Stomach (tissue), 9 donors: ENCODE data around the gene GOSR2. TPM values are rescaled to one million over a fixed set of nuclear protein-coding genes. Genes with fewer than 3 reads are reported as not detected.

Source experiments
- DNase-seq, 2 donors: peaks; one replicate each; pipeline versions ENCODE4 v3.0.0 to v3.0.0-alpha.2; 2013 to 2019
- H3K27ac ChIP-seq, 5 donors: fragments of 200-600 bp in 4 of 5; sonication (generic) in 4 of 5; one replicate each; pipeline ENCODE4 v1.5.1; 2013 to 2019; ENCODE audit warnings: mild to moderate bottlenecking in 1 of 5, moderate library complexity in 1 of 5
- H3K27me3 ChIP-seq, 3 donors: fragments of 200-600 bp; sonication (generic); one replicate each; pipeline ENCODE4 v1.5.1; 2017 to 2019; ENCODE audit warnings: mixed run types in 1 of 3
- H3K36me3 ChIP-seq, 4 donors: fragments of 200-600 bp; sonication (generic); 1 replicate in 3 of 4; 2 replicates in 1 of 4; pipeline ENCODE4 v1.5.1; 2016 to 2019
- H3K4me1 ChIP-seq, 4 donors: fragments of 200-600 bp; sonication (generic); one replicate each; pipeline ENCODE4 v1.5.1; 2016 to 2019
- H3K4me3 ChIP-seq, 4 donors: fragments of 200-600 bp; sonication (generic) in 3 of 4; one replicate each; pipeline ENCODE4 v1.5.1; 2016 to 2019; ENCODE audit warnings: mild to moderate bottlenecking in 1 of 4
- H3K9me3 ChIP-seq, 4 donors: fragments of 200-600 bp; sonication (generic); one replicate each; pipeline ENCODE4 v1.5.1; 2016 to 2019
- EP300 ChIP-seq: sonication (generic); formaldehyde crosslinking; IDR thresholded peaks from one replicate; pipeline ENCODE4 v1.6.1; 2017; ENCODE audit warnings: antibody characterized with exemption
- POLR2A ChIP-seq, 4 donors: fragments of 450-650 bp; IDR thresholded peaks; one replicate each; pipeline ENCODE4 v1.6.1; 2016; ENCODE audit warnings: antibody characterized with exemption in 4 of 4, control low read depth in 2 of 4, mild to moderate bottlenecking in 1 of 4, moderate library complexity in 1 of 4
- POLR2AphosphoS5 ChIP-seq, 3 donors: sonication (generic); formaldehyde crosslinking; IDR thresholded peaks; one replicate each; pipeline ENCODE4 v1.6.1; 2016; ENCODE audit warnings: antibody characterized with exemption in 3 of 3
- WGBS, 5 donors: extraction: QIAGEN DNeasy Blood & Tissue Kit in 3 of 5; methylation state at CpG; one replicate each; pipeline versions ENCODE4 v1.1.5 to v1.1.7; 2013 to 2018; 5-methylcytosine and 5-hydroxymethylcytosine counted together
- intact Hi-C: fragments of 100-400 bp; cut with DNase I; formaldehyde crosslinking; loops from one replicate; pipeline ENCODE4 v1.15.1; 2023; ENCODE audit warnings: low total_unique reads
- polyA plus RNA-seq, 3 donors: library from polyadenylated mRNA; stranded (reverse); fragments of 200-250 nt; gene quantifications; one replicate each; pipeline ENCODE4 v1.2.3, GENCODE V29; 2013
- total RNA-seq, 5 donors: library from RNA; depleted of rRNA; stranded (reverse); fragments of >200 nt; gene quantifications; one replicate each; pipeline versions ENCODE4 v1.1.0 to v1.2.3, GENCODE V29; 2014 to 2016
- TF ChIP-seq, protein P1 (sequence below), 7 experiments: fragments of 450-650 bp in 4 of 7; fragments of 200-600 bp in 3 of 7; sonication (generic) in 3 of 7; IDR thresholded peaks; one replicate each; pipeline ENCODE4 v1.5.1; 2016 to 2019; ENCODE audit warnings: antibody characterized with exemption in 7 of 7, control low read depth in 2 of 7, mild to moderate bottlenecking in 1 of 7
- donor health status: healthy with polysubstance abuse.
- donor health status: Bipolar disorder and iron deficiency.
- donor health status: healthy.

GOSR2 gene
- total and polyA plus RNA-seq, 8 donors: 15.3 to 84.0 (median 31.9) TPM

DNA sequence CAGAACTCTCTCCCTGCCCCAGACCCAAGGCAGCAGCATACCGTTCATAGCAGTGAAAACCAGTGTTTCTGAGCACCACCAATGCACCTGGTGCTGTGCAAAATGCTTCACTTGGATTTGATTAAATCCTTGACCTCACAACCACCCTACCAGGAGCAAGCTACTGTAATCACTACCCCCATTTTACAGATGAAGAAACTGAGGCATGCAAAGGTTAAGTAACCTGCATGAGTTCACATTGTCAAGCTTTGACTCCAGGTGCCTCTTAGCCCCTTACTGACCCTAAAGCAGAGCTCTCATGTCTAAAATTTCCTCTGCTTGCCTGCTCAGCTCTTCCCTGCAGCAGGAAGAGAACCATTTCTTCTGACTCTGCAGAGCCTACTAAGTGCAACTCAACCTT, 34.2 kb upstream of the GOSR2 start:
- H3K36me3 ChIP-seq: no peaks in the 10 kb centered on the region
- no peak for TF ChIP-seq POLR2A (IDR thresholded peaks at IDR 0.05)
- no peak for TF ChIP-seq POLR2AphosphoS5 (IDR thresholded peaks at IDR 0.05)
- TF ChIP-seq, protein P1, sequence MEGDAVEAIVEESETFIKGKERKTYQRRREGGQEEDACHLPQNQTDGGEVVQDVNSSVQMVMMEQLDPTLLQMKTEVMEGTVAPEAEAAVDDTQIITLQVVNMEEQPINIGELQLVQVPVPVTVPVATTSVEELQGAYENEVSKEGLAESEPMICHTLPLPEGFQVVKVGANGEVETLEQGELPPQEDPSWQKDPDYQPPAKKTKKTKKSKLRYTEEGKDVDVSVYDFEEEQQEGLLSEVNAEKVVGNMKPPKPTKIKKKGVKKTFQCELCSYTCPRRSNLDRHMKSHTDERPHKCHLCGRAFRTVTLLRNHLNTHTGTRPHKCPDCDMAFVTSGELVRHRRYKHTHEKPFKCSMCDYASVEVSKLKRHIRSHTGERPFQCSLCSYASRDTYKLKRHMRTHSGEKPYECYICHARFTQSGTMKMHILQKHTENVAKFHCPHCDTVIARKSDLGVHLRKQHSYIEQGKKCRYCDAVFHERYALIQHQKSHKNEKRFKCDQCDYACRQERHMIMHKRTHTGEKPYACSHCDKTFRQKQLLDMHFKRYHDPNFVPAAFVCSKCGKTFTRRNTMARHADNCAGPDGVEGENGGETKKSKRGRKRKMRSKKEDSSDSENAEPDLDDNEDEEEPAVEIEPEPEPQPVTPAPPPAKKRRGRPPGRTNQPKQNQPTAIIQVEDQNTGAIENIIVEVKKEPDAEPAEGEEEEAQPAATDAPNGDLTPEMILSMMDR (IDR thresholded peaks at IDR 0.05): no peak
- WGBS, 5 donors: 48 to 100% (median 73%) methylated on average over 1 of the region's 1 CpG
- no peaks in the 10 kb centered on the region for H3K9me3 ChIP-seq
- no peak overlapping the region for H3K4me3 ChIP-seq
- peaks cover 0 to 80% (median 12%) of the 10 kb centered on the region in 3 donors for H3K27me3 ChIP-seq
- H3K27ac ChIP-seq: no peak overlapping the region
- intact Hi-C loops: no loop called here
- H3K4me1 ChIP-seq: no peaks in the 10 kb centered on the region
- DNase-seq: no peak

GRCh38 chr17:46889519-46889918, 33.4 kb upstream of the GOSR2 start:
- H3K9me3 ChIP-seq: no peaks in the 10 kb centered on the region
- H3K4me1 ChIP-seq: no peaks in the 10 kb centered on the region
- peaks cover 0 to 80% (median 14%) of the 10 kb centered on the region in 3 donors for H3K27me3 ChIP-seq
- no peak for DNase-seq
- whole genome bisulfite sequencing, 5 donors: 67 to 78% (median 71%) methylated on average over 4 of the region's 4 CpGs
- no peak overlapping the region for H3K4me3 ChIP-seq
- H3K27ac ChIP-seq: no peak overlapping the region
- intact Hi-C loops: no loop called here
- TF ChIP-seq POLR2A (IDR thresholded peaks at IDR 0.05) (no peak), POLR2AphosphoS5 (IDR thresholded peaks at IDR 0.05) (no peak), EP300 (no peak)
- TF ChIP-seq, protein P1 (IDR thresholded peaks at IDR 0.05): no peak
- H3K36me3 ChIP-seq: no peaks in the 10 kb centered on the region

DNA sequence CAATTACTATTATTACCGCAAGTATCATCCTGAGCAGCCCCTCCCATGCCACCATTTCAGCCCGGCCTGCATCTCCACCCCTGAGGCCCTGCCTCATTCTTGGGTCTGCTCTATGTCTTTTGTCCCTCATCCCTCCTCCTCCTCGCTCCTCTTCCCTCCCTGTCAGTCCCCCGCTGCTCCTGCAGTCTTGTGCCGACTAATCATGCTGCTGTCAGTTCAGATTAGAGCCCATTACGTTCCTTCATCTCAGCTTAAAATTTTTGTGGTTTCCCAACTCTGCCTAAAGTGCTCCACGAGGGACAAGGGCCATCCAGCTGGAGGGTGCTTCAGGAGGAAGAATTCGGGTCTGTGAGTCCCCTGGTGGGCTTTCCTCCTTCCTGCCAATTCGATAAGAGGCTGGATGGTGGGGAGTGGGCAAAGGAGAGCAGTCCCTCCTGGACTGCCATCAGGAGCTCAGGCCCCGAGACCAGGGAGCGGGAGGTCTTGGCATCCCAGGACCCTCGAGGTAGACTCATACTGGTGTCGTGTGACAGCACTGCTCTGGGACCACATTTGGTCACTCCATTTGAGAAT, 32.9 kb upstream of the GOSR2 start:
- H3K9me3 ChIP-seq: no peaks in the 10 kb centered on the region
- peaks cover 0 to 80% (median 20%) of the 10 kb centered on the region in 3 donors for H3K27me3 ChIP-seq
- no peak for DNase-seq
- no peaks in the 10 kb centered on the region for H3K4me1 ChIP-seq
- intact Hi-C loops: no loop called here
- no peak overlapping the region for H3K27ac ChIP-seq
- H3K36me3 ChIP-seq: no peaks in the 10 kb centered on the region
- 37 to 56% (median 49%) methylated on average over 9 to 13 of the region's 13 CpGs for WGBS, 5 donors
- H3K4me3 ChIP-seq: no peak overlapping the region
- TF ChIP-seq EP300 (no peak), POLR2A (IDR thresholded peaks at IDR 0.05) (no peak), POLR2AphosphoS5 (IDR thresholded peaks at IDR 0.05) (no peak)
- TF ChIP-seq, protein P1 (IDR thresholded peaks at IDR 0.05): no peak

DNA sequence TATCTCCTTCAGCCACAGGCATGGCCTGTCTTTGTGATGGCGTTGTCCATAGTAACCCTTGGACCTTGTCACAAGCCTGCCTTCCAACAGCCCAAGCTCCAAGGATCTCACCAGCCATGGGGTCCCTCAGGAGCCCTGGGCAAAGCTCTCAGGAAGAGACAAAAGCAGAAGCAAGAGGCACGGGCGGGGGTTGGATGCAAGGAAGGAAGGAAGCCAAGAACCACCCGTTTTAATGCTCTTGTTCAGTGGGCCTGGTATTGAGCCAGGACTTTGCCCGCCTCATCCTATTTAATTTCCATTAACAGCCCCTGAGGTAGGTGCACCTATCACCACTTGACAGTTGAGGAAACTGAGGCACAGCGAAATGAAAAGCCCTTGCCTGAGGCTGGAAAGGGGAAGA, 32.3 kb upstream of the GOSR2 start:
- 62 to 77% (median 71%) methylated on average over 6 of the region's 6 CpGs for WGBS, 5 donors
- peaks cover 0 to 80% (median 21%) of the 10 kb centered on the region in 3 donors for H3K27me3 ChIP-seq

More for the DNA sequence above, 32.3 kb upstream of the GOSR2 start:
- no peak for DNase-seq
- Histone ChIP-seq H3K4me3 (no peak overlapping the region), H3K27ac (no peak overlapping the region), H3K4me1 (no peaks in the 10 kb centered on the region), H3K9me3 (no peaks in the 10 kb centered on the region), H3K36me3 (no peaks in the 10 kb centered on the region)
- intact Hi-C loops: no loop called here
- TF ChIP-seq POLR2AphosphoS5 (IDR thresholded peaks at IDR 0.05) (no peak), POLR2A (IDR thresholded peaks at IDR 0.05) (no peak), EP300 (no peak)
- TF ChIP-seq, protein P1 (IDR thresholded peaks at IDR 0.05): no peak
